Colonic mucosa (tissue), 4 donors: ENCODE measurements around the gene MUC7. TPM values are rescaled to one million over a fixed set of nuclear protein-coding genes. Genes with fewer than 3 reads are reported as not detected.
"Not testable (repeated sequence)": the region's sequence is repeated elsewhere in the genome, so short reads cannot be mapped to it uniquely, and the experiment has no call there.

Experiments
- DNase-seq: peaks from one replicate; pipeline ENCODE4 v3.0.0-alpha.2; 2020
- H3K27ac ChIP-seq: fragments of 200-600 bp; one replicate; pipeline ENCODE4 v1.8.0; 2021
- H3K27me3 ChIP-seq: fragments of 200-600 bp; one replicate; pipeline ENCODE4 v1.8.0; 2021
- H3K36me3 ChIP-seq: fragments of 200-600 bp; one replicate; pipeline ENCODE4 v1.8.0; 2021
- H3K4me1 ChIP-seq: fragments of 200-600 bp; one replicate; pipeline ENCODE4 v1.8.0; 2021; ENCODE audit warnings: mild to moderate bottlenecking
- H3K4me3 ChIP-seq: fragments of 200-600 bp; one replicate; pipeline ENCODE4 v1.8.0; 2021
- H3K9ac ChIP-seq, 2 donors: one replicate each; pipeline ENCODE4 v1.7.0; 2013; ENCODE audit warnings: control low read depth in 2 of 2, low read depth in 2 of 2, low read length in 2 of 2
- H3K9me3 ChIP-seq: fragments of 200-600 bp; one replicate; pipeline ENCODE4 v1.8.0; 2021
- CTCF ChIP-seq: fragments of 200-600 bp; IDR thresholded peaks from one replicate; pipeline ENCODE4 v1.8.0; 2022; ENCODE audit warnings: antibody characterized with exemption, mild to moderate bottlenecking
- intact Hi-C: fragments of 100-400 bp; cut with DNase I; formaldehyde crosslinking; loops from one replicate; pipeline ENCODE4 v1.14.1; 2022
- total RNA-seq, 2 donors: library from RNA; stranded (reverse); fragmentation: NEBNext Ultra II Directional in 1 of 2; extraction: Animal tissue kit (Norgen Biotek cat#: 25700) in 1 of 2; gene quantifications; one replicate each; pipeline ENCODE4 v1.2.1, GENCODE V29; 2021
- donor health status: healthy.
- donor health status: DM: no; HTN: no; CAD: no.
- donor health status: DM: no; HTN: no; CAD: no.

MUC7 gene
- total RNA-seq, 2 donors from 2014 or later = not detected

GRCh38 chr4:70449220-70449619 lies 22.8 kb upstream of the MUC7 start:
- no peaks in the 10 kb centered on the region for H3K9me3 ChIP-seq
- no peak overlapping the region for H3K27ac ChIP-seq
- H3K4me3 ChIP-seq = no peak overlapping the region
- H3K9ac ChIP-seq = no peak overlapping the region
- H3K4me1 ChIP-seq = no peaks in the 10 kb centered on the region
- H3K36me3 ChIP-seq = no peaks in the 10 kb centered on the region
- no peak for DNase-seq
- intact Hi-C loops = no loop called here
- no peaks in the 10 kb centered on the region for H3K27me3 ChIP-seq
- TF ChIP-seq CTCF = no peak

- Histone ChIP-seq H3K27me3 (no peaks in the 10 kb centered on the region), H3K27ac (no peak overlapping the region), H3K9me3 (no peaks in the 10 kb centered on the region), H3K4me1 (no peaks in the 10 kb centered on the region), H3K36me3 (no peaks in the 10 kb centered on the region), H3K9ac (no peak overlapping the region), H3K4me3 (no peak overlapping the region)
- TF ChIP-seq CTCF = no peak
- no peak for DNase-seq
- intact Hi-C loops = no loop called here
These were observed 19.1 kb upstream of the MUC7 start for GRCh38 chr4:70452946-70453345.

- DNase-seq = no peak
- H3K9me3 ChIP-seq = no peaks in the 10 kb centered on the region
- intact Hi-C loops = no loop called here
- H3K4me3 ChIP-seq = no peak overlapping the region
- no peak overlapping the region for H3K27ac ChIP-seq
- H3K9ac ChIP-seq = no peak overlapping the region
- no peaks in the 10 kb centered on the region for H3K36me3 ChIP-seq
- no peak for TF ChIP-seq CTCF
- no peaks in the 10 kb centered on the region for H3K27me3 ChIP-seq
- H3K4me1 ChIP-seq = no peaks in the 10 kb centered on the region
These were observed 8.7 kb upstream of the MUC7 start for GRCh38 chr4:70463335-70463734.

GRCh38 chr4:70473679-70474078 lies 1.7 kb downstream of the MUC7 start:
- intact Hi-C loops = no loop called here

GRCh38 chr4:70488748-70489147 lies 16.8 kb downstream of the MUC7 start:
- Histone ChIP-seq H3K27ac (no peak overlapping the region), H3K36me3 (no peaks in the 10 kb centered on the region), H3K4me1 (no peaks in the 10 kb centered on the region), H3K9me3 (no peaks in the 10 kb centered on the region), H3K27me3 (no peaks in the 10 kb centered on the region), H3K4me3 (no peak overlapping the region), H3K9ac (no peak overlapping the region)
- intact Hi-C loops = no loop called here
- no peak for TF ChIP-seq CTCF
- no peak for DNase-seq

More at GRCh38 chr4:70473679-70474078, 1.7 kb downstream of the MUC7 start:
- Histone ChIP-seq H3K9me3 (no peaks in the 10 kb centered on the region), H3K9ac (no peak overlapping the region), H3K4me1 (no peaks in the 10 kb centered on the region), H3K27me3 (no peaks in the 10 kb centered on the region), H3K27ac (no peak overlapping the region), H3K4me3 (no peak overlapping the region), H3K36me3 (no peaks in the 10 kb centered on the region)
- TF ChIP-seq CTCF = no peak
- DNase-seq = no peak

GRCh38 chr4:70496231-70496630 lies 24.2 kb downstream of the MUC7 start:
- H3K27ac ChIP-seq = no peak overlapping the region
- H3K4me1 ChIP-seq = no peaks in the 10 kb centered on the region
- H3K27me3 ChIP-seq = no peaks in the 10 kb centered on the region
- intact Hi-C loops = no loop called here
- DNase-seq = no peak
- H3K36me3 ChIP-seq = no peaks in the 10 kb centered on the region
- H3K4me3 ChIP-seq = no peak overlapping the region
- no peak overlapping the region for H3K9ac ChIP-seq
- TF ChIP-seq CTCF = no peak
- no peaks in the 10 kb centered on the region for H3K9me3 ChIP-seq

- not testable (repeated sequence) for H3K4me1 ChIP-seq, H3K27ac ChIP-seq, H3K36me3 ChIP-seq, H3K4me3 ChIP-seq, DNase-seq, H3K27me3 ChIP-seq, H3K9me3 ChIP-seq, H3K9ac ChIP-seq
- intact Hi-C loops = loop anchor here (5.0 to 10.0 kb wide), 2 partner anchors 607 to 815 kb away; no protein-coding TSS in a partner anchor
These were observed 29.8 kb downstream of the MUC7 start for GRCh38 chr4:70501838-70502237.
